HG03139 (cell line): ENCODE results near the gene CCNY.

ENCODE experiments used
- ATAC-seq: cut with Tn5 transposase; IDR thresholded peaks from one replicate; pipeline ENCODE4 v1.9.1; 2021; ENCODE audit not compliant: unreplicated experiment

CCNY gene

DNA sequence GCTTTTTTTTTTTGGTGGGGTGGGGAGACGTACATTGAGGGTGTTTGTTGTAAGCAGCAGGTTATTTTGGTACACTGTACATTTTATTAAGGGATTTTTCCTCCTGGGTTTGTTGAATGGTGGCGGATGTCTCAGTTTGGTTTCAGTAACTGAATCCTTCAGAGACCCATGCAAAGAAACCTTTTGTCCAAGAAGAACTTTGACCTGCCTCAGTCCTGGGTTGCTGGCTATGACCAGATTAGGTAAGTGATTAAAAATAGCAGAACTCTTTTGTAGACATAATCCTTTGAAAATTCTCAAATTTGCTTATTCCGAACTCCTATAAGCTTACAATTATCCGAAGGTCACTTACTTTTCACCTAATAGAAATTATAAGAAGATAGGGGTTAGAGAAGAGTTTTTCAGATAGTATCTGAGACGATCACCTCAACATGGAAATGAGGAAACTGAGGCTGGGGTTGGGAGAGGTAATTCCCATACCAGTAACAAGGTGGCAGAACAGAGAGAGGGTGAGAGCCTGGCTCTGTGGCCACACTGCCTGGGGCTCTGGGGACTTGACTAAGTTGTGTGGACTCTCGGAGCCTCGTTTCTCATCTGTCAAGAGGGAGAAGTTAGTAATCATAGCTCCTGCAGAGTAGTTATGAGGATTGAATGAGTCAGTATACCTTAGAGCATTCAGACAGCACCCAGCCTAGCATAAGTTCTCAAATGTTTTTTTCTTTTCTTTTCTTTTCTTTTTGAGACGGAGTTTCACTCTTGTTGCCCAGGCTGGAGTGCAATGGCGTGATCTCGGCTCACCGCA is 87.4 kb downstream of the CCNY start:
- no peak for ATAC-seq

DNA sequence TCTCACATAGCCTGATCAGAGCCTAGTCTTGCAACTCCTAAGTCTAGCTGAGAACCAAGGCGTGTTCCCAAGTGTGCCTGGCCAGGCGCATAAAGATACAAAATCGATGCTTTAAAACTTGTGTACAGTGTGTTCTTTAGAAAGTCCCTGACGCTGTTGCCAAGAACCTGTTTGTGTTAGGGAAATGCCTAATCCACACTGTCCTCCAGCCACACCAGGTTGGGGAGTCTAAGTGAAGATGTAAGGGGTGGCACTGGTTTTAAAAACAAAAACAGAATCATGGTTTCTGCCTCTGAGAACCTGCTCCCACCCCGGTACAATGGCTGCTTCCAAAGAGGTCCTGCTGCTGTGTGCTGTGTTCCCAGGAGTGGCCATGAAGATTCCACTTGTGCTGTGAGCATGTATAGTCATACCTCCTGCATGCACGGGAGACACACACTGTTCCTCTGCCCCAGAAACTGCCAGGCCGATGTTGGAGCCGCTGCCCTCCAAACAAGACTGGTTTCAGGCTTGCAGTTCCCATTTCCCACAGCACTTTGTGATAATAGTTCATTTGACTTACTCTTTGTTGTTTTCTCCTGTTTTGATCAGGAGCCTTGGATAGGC is 88.5 kb downstream of the CCNY start:
- ATAC-seq: no peak

DNA sequence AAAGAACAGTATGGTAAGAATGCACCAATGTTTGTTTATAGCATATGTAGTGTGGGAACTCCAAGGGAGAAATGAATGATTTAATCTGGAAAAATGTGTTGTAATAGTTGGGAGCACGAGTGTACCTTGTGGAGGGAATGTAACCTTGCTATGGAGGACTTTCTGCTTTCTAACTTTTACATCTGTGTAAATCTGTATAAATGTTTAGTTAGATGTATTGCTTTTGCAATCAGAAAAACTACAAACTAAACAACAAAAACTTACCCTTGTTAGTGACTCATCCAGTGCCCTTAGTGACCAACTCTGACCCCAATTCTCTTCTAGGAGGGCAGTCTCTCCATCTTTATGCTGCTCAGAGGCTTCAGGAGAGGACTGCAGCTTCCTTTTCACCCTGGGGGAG is 89.3 kb downstream of the CCNY start:
- no peak for ATAC-seq

DNA sequence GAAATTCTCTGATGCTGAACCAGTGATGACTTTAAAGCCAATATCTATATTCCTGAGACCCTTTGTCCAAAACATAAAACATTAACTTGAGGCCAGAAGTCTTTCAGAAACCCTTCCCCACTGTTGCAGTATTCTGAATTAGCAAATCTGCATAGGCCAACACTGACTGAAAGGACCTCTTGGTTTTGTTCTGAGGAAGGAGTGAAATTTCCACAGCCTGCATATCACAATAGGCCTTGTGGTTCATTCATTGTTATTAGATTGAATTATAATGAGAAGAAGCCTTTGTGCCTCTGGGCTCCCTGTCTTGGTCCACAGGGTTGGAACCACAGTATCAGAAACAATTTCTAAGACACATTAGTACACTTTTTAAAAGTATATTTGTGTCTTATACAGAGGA is 90.3 kb downstream of the CCNY start:
- no peak for ATAC-seq

DNA sequence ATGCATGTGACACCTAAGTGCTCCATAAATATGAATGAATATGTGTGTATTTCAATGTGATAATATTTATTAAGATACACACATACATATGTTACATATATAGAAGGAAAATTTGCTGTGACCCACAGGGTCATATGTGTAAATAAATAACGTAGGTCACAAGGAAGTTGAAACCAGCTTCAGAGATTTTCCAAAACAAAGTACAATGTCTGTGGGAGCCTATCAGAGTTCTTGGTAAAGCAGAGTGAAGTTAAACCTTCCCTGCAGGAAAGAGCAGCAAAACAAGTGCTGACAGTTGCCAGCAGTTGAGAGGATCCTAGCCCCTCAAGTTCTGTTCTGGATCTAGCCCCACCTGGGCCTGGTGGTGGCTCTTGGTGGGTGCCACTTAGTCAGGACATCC is 91.2 kb downstream of the CCNY start:
- ATAC-seq: no peak

DNA sequence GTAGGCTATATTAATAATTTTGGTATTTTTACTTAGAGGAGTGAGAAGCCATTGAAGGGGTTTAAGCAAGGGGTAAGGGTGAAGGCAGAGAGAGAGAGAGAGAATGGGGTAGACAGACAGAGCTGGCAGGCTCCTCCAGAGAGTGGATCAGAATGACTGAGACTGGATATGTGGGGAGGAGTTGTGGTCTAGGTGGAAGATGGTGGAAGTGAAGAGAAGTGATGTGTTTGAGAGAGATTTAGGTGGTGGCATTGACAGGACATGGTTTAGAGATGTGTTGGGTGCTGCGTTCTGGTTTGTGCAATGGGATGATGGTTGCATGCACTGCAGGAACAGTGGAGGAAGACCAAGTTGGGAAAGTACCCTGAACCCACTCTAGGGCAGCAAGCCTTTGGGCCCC is 92.2 kb downstream of the CCNY start:
- no peak for ATAC-seq

DNA sequence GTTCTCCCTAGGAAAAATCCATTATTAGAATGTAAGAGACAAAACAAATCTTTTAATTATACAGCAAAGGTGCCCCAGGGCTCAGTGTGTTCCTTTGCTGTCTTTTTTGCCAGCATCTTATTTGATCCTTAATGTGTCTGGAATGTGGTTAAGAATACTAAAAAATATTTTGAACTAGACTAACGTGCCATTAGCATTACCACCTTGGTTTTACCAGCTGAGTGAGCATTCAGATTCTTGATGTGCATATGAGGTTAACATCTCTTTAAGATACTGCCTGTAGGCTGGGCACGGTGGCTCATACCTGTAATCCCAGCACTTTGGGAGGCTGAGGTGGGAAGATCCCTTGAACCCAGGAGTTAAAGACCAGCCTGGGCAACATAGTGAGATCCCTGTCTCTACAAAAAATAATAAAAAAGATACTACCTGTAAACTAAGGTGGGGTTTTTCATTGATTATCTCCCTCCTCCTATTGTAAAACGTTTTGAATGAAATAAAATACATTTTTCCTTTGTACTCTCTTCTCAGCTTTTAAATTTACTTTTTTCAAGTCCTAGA is 96.6 kb downstream of the CCNY start:
- no peak for ATAC-seq

DNA sequence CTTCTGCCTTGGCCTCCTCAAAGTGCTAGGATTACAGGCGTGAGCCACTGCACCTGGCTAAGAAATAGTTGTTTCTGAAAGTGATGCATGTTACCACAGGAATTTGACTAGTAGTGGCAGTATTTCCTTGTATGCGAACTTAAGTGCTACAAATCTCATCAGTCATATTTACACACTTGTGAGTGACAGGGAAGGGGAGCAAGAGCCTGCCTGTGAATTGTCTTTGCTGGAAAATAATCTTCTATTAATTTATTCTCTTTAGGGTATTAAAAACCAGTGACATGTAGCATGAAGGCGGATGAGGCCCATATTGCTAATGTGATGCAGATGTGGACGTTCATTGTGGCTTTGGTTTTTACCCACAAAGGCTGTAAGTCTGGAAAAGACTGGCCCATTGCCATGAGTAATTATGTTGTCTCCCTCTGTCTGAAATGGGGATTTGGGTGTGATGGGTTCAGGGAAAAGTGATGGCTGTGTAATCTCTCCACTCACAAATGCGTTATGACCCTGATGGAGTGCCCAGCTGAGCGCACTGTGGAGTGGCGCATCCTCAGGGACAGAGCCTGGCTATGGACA is 97.6 kb downstream of the CCNY start:
- no peak for ATAC-seq

DNA sequence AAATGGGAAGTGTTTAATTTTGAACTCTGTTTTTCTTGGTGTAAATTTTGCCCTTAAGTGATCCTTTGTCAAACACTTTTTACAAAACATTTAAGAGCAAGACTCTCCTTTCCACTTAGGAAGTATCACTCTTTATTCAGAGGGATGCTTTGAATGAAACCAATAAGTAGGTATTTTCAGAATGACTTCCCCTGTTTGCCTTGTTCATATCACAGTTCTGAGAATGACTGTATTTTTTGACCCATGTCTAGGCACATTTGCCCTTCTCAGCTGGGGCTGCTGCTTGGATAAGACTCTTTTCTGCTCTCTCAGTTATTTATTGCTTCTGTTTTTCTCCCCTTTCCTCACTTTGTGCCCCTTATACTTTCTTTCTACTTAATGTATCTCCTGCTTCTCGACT is 98.2 kb downstream of the CCNY start:
- no peak for ATAC-seq

DNA sequence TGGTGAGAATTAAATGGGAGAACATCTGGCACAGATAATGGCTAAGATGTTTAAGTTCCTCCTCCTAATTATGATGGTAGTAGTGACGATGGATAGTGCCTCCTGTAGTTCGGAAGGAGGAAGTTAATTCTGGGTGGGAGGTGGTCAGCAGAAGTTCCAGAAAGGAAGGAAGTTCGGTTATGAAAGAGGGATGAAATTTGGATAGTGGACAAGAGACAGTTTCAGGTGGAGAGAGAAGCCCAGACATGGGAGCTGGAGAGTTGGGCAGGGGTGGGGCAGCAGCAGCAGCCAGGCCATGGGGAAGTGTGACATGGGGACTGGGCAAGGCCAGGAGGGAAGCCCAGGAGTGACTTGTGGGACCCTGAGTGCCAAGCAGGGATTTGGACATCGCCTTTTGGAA is 99.5 kb downstream of the CCNY start:
- no peak for ATAC-seq

DNA sequence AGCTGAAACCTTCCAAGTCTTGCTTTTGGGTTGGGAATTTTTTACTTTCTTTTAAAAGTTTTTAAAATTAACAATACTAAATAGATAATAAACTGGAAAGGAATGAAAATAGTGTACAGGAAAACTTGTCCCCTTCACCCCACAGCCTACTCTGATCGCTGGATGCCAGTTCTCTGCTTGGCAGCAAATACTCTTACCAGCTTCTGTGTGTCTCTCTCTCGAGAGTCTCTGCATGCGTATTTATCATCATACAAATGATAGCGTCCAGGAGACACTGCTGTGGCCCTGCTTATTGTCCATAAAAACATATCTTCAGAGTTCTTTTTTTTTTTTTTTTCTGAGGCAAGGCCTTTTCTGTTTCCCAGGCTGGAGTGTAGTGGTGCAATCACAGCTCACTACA is 101.5 kb downstream of the CCNY start:
- ATAC-seq: no peak

DNA sequence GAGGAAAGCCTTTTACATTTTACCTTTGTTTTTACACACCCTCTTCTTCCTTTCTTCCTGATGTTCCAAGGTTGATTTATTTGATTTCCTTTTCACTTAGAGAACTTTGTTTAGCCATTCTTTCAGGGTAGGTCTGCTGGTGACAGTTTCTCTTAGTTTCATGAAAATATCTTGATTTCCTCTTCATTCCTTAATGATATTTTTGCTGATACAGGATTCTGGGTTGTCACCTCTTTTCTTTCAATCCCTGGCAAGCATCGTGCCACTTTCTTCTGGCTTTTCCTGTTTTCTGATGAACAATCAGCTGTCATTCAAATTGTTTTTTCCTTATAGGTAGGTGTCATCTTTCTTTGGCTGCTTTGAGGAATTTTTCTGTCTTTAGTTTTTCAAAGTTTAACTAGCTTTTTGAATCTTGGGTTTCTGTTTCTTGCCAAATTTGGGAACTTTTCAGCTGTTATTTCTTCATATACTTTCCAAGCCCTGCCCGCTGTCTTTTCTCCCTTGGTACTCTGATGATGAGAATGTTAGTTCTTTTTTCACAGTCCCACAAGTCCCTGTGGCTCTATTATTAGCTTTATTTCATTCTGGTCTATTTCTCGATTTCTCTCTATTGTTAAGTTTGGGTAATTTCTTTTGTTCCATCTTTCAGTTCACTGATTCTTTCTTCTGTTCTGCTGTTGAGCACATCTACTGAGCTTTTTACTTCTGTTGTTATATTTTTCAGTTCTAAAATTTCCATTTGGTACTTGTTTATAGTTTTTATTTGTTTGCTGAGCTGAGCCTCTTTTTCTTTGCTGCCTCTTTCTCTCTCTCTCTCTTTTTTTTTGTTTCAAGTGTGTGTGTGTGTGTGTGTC is 102.6 kb downstream of the CCNY start:
- no peak for ATAC-seq

DNA sequence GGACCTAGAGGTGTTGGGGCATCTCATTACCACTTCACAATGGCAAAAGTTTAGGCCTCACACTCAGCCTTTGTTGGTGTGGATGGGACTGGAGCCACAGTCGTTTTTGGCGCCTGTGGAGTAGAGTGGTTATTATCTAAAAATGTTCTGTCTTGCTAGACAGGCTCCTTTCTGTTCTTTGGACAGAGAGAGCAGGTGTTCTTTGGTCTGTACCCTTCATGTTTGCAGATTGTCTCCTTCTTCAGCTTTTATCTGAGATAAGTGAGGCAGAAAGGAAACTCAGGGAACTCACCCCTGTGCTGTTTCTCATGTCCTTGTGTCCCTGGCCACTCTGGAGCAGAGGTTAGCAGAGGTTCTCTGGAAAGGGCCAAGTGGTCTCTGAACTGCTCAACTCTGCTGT is 103.7 kb downstream of the CCNY start:
- no peak for ATAC-seq

DNA sequence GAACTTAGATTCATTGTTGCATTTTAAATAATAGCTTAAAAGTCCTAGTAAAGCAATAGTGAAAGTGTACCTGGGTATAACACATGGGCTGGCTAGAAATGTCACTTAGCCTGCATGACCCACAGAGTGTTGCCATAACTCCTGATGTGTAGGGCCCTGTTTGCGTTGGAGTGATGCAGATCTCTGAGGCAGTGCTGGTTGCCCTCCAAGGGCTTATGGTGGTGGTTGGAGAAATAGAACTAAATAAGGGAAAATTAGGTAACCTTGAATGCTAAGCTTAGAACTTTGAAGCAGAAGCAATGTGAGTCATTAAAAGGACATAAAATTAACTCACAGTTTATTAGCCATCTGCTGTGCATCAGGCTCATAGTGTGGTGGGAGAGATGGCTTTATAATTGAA is 105.7 kb downstream of the CCNY start:
- no peak for ATAC-seq

DNA sequence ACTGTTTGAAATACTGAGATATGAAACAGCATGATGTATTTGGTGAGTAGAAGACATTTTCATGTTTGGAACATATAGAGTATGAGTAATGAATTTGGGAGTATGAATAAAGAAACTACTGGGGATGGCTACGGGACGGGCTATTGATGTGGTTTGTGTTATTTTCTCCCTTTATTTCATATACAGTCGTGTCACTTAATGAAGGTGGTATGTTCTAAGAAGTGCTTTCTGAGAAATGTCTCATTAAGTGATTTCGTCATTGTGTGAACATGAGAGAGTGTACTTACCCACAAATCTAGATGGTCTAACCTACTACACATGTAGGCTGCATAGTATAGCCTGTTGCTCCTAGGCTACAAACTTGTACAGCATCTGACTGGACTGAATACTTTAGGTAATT is 106.3 kb downstream of the CCNY start:
- ATAC-seq: no peak

DNA sequence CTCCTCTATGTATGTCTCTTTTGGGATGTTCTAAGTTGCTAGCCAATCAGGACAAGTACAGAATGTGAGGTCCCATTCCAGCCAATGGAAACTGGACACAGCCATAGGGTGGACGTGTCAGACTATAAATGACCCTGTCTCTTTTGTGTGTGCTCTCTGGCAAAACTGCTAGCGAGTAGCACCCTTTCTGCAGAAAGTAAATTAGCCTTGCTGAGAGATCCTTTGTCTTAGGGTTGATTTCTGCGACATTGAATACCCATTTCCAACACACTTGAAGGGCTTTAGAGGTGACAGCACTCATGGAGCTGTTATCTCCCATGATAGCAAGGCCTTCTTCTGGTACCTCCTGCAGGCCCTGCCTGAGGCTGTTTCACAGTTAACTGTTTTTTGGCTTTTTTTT is 107.5 kb downstream of the CCNY start:
- ATAC-seq: no peak

DNA sequence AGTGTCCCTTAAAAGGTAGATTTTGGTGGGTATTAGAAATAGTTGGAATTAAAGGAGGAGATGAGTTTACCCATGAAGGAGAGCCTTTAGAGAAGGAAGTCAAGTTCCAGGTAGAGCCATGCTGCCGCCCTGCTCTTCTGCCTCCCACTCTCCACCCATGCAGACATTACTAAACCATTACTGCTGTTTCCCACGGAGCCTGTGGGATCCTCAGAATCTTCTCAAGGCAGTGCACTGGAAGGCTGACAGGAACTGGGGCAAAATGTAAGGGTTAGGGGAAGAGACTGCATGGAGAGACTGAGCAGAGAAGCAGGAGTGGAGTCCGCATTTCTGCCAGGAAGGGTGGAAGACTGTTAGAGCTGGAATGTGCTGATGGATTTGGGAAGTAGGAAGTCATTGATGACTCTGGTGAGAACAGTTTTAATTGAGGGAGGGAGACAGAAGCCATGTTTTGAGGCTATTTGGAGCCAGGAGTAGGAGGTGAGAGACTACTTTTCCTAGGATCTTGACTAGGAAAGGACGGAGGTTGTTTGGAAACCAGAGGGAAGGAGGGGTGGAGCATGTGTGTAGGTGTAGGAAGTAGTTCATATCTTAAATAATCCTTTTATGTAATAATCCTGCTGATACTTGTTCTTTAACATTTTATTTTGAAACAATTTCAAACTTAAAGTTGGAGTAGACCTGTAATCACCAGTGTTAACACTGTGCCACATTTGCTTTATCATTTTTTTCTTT is 109.0 kb downstream of the CCNY start:
- no peak for ATAC-seq

DNA sequence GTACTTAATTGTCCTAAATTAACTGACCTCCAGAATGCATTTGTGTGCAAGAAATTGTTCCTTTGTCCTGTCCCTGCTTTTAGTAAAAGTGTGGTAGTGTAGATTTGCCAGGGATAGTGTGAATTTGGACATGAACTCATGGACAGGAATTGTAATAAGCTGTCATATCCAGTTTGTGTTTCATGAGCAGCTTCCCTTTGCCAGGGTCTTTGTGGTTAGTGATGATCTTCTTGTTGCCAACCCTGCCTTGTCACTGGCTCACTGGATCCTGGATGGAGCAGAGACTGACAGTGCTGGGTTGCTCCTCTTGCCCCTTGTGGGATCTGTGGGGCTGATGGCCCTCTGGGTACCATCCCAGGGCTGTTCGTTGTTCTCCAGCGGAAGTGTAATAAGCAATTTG is 110.1 kb downstream of the CCNY start:
- ATAC-seq: no peak

DNA sequence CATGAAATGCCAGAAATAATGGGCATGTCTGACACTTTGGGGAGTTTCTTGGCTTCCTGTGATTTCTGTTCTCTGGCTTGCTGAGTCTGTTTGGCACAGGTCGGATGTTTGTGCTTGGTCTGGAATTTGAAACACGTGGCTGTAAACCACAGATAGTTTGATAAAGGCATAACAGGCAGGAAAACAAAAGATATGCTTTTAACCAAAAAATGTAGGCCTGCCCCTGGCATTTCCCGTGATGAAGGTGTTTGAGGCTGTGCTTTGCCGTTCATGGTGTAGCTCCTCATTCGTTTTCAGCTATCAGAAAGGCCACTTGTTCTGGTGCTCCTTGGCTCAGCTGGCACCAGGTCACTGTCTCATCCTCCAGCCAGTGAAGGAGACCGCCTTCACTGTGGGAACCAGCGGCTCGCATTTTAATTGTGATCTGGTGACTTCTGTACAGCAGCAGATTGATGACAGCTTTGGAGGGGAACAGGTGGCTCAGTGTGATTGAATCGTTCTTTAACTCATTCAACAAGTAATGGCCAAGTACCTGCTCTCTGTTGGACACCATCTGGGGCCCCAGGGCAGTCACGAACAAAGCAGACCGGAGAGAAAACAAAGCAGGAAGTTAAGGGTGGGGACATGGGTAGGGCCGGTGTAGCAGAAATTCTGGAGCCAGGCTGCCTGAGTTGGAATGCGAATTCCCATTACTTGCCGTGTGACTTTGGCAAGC is 111.5 kb downstream of the CCNY start:
- no peak for ATAC-seq
